Mesendoderm (in vitro differentiated cells): ENCODE results near the gene FLT1.

Source experiments
- DNase-seq: peaks from one replicate; pipeline ENCODE4 v3.0.0; 2013
- H2AK5ac ChIP-seq: 2 replicates; pipeline ENCODE4 v1.6.1; 2013; ENCODE audit warnings: low read length, inconsistent platforms
- H2BK120ac ChIP-seq: 2 replicates; pipeline ENCODE4 v1.6.1; 2013; ENCODE audit warnings: low read depth, mild to moderate bottlenecking, low read length, moderate library complexity, mixed read lengths
- H2BK15ac ChIP-seq: replicated peaks from 2 replicates; pipeline ENCODE4 v1.6.1; 2013; ENCODE audit warnings: low read depth, mild to moderate bottlenecking, moderate library complexity
- H2BK5ac ChIP-seq: 2 replicates; pipeline ENCODE4 v1.6.1; 2013; ENCODE audit warnings: low read length, inconsistent platforms
- H3K18ac ChIP-seq: 2 replicates; pipeline ENCODE4 v1.6.1; 2013; ENCODE audit warnings: mild to moderate bottlenecking, low read length, mixed read lengths
- H3K23ac ChIP-seq: one replicate; pipeline ENCODE4 v1.6.1; 2013; ENCODE audit warnings: low read length
- H3K27ac ChIP-seq: 2 replicates; pipeline ENCODE4 v1.5.1; 2013; ENCODE audit warnings: low read depth, mild to moderate bottlenecking, inconsistent platforms, low read length, moderate library complexity
- H3K27me3 ChIP-seq: 2 replicates; pipeline ENCODE4 v1.6.1; 2013; ENCODE audit warnings: low read length, control low read depth, mild to moderate bottlenecking, inconsistent platforms; ENCODE audit not compliant: insufficient read depth, poor library complexity
- H3K36me3 ChIP-seq: 2 replicates; pipeline ENCODE4 v1.6.1; 2013; ENCODE audit warnings: low read length, inconsistent platforms; ENCODE audit not compliant: control insufficient read depth, insufficient read depth
- H3K4ac ChIP-seq: one replicate; pipeline ENCODE4 v1.6.1; 2013; ENCODE audit warnings: low read depth, mild to moderate bottlenecking, low read length, moderate library complexity
- H3K4me1 ChIP-seq: 2 replicates; pipeline ENCODE4 v1.6.1; 2013; ENCODE audit warnings: low read depth, low read length, inconsistent platforms; ENCODE audit not compliant: control insufficient read depth
- H3K4me2 ChIP-seq: 2 replicates; pipeline ENCODE4 v1.6.1; 2013; ENCODE audit warnings: low read length
- H3K4me3 ChIP-seq: 2 replicates; pipeline ENCODE4 v1.5.1; 2013; ENCODE audit warnings: mild to moderate bottlenecking, low read length
- H3K56ac ChIP-seq: one replicate; pipeline ENCODE4 v1.6.1; 2013; ENCODE audit warnings: low read length
- H3K79me1 ChIP-seq: 2 replicates; pipeline ENCODE4 v1.6.1; 2013; ENCODE audit warnings: low read length, inconsistent platforms
- H3K79me2 ChIP-seq: 2 replicates; pipeline ENCODE4 v1.6.1; 2013; ENCODE audit warnings: mild to moderate bottlenecking, low read length; ENCODE audit not compliant: control insufficient read depth, insufficient read depth
- H3K9ac ChIP-seq: 2 replicates; pipeline ENCODE4 v1.6.1; 2013; ENCODE audit warnings: low read length, inconsistent platforms
- H4K5ac ChIP-seq: one replicate; pipeline ENCODE4 v1.6.1; 2013; ENCODE audit warnings: low read length
- H4K8ac ChIP-seq: one replicate; pipeline ENCODE4 v1.6.1; 2013; ENCODE audit warnings: low read depth, mild to moderate bottlenecking, control low read depth, low read length, moderate library complexity
- WGBS: extraction: QIAGEN DNeasy Blood & Tissue Kit; methylation state at CpG from one replicate; pipeline ENCODE4 v1.1.7; 2013; ENCODE audit warnings: low lambda C conversion rate, missing lambda C conversion rate; ENCODE audit not compliant: insufficient coverage; ENCODE audit errors: extremely low coverage; 5-methylcytosine and 5-hydroxymethylcytosine counted together

The FLT1 gene

GRCh38 chr13:28268800-28269223 is 226.1 kb downstream of the FLT1 start:
- no peaks in the 10 kb centered on the region for H3K79me2 ChIP-seq
- no peak overlapping the region for H3K9ac ChIP-seq
- H2AK5ac ChIP-seq: no peak overlapping the region
- no peak overlapping the region for H4K8ac ChIP-seq
- H3K18ac ChIP-seq: no peak overlapping the region
- no peak overlapping the region for H3K4me2 ChIP-seq
- no peak overlapping the region for H2BK120ac ChIP-seq
- H3K79me1 ChIP-seq: no peaks in the 10 kb centered on the region
- no peak overlapping the region for H3K4ac ChIP-seq
- no peak overlapping the region for H3K4me3 ChIP-seq
- H3K27ac ChIP-seq: no peak overlapping the region
- no peak overlapping the region for H2BK15ac ChIP-seq
- H4K5ac ChIP-seq: no peak overlapping the region
- no peaks in the 10 kb centered on the region for H3K4me1 ChIP-seq
- H3K23ac ChIP-seq: no peak overlapping the region
- no peak overlapping the region for H2BK5ac ChIP-seq
- H3K36me3 ChIP-seq: peaks cover 5% of the 10 kb centered on the region
- DNase-seq: no peak
- no peak overlapping the region for H3K56ac ChIP-seq
- no peaks in the 10 kb centered on the region for H3K27me3 ChIP-seq

DNA sequence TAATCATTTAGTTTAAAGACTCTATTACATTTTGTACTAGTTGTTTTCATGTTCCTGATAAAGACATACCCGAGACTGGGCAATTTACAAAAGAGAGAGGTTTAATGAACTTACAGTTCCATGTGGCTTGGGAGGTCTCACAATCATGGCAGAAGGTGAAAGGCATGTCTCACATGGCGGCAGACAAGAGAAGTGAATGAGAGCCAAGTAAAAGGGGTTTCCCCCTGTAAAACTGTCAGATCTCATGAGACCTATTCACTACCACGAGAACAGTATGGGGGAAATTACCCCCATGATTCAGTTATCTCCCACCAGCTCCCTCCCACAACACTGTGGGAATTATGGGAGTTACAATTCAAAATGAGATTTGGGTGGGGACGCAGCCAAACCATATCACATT is 227.4 kb downstream of the FLT1 start:
- Histone ChIP-seq H3K4me3 (no peak overlapping the region), H4K8ac (no peak overlapping the region), H3K9ac (no peak overlapping the region), H3K4me2 (no peak overlapping the region), H3K4me1 (no peaks in the 10 kb centered on the region), H2BK5ac (no peak overlapping the region), H4K5ac (no peak overlapping the region), H3K36me3 (peaks cover 5% of the 10 kb centered on the region), H2BK15ac (no peak overlapping the region), H3K18ac (no peak overlapping the region), H3K23ac (no peak overlapping the region), H2BK120ac (no peak overlapping the region), H2AK5ac (no peak overlapping the region), H3K27ac (no peak overlapping the region), H3K4ac (no peak overlapping the region), H3K56ac (no peak overlapping the region), H3K79me2 (no peaks in the 10 kb centered on the region), H3K79me1 (no peaks in the 10 kb centered on the region), H3K27me3 (no peaks in the 10 kb centered on the region)
- DNase-seq: no peak
- no CpG with 5 or more reads among the region's 4 CpGs for WGBS

GRCh38 chr13:28258417-28258816 is 236.5 kb downstream of the FLT1 start:
- no peak overlapping the region for H3K4ac ChIP-seq
- no peak overlapping the region for H3K9ac ChIP-seq
- H3K79me2 ChIP-seq: no peaks in the 10 kb centered on the region
- no CpG with 5 or more reads among the region's 3 CpGs for WGBS
- H3K4me3 ChIP-seq: no peak overlapping the region
- H4K8ac ChIP-seq: no peak overlapping the region
- no peaks in the 10 kb centered on the region for H3K4me1 ChIP-seq
- H2BK5ac ChIP-seq: no peak overlapping the region
- no peak overlapping the region for H2AK5ac ChIP-seq
- H3K56ac ChIP-seq: no peak overlapping the region
- H3K18ac ChIP-seq: no peak overlapping the region
- no peak overlapping the region for H2BK15ac ChIP-seq
- H2BK120ac ChIP-seq: no peak overlapping the region
- H3K4me2 ChIP-seq: no peak overlapping the region
- peaks cover 1% of the 10 kb centered on the region for H3K36me3 ChIP-seq
- no peak overlapping the region for H3K27ac ChIP-seq
- H3K79me1 ChIP-seq: peaks cover 2% of the 10 kb centered on the region
- DNase-seq: no peak
- no peak overlapping the region for H4K5ac ChIP-seq
- no peak overlapping the region for H3K23ac ChIP-seq
- no peaks in the 10 kb centered on the region for H3K27me3 ChIP-seq

GRCh38 chr13:28257305-28257704 is 237.6 kb downstream of the FLT1 start:
- Histone ChIP-seq H3K56ac (no peak overlapping the region), H3K27me3 (no peaks in the 10 kb centered on the region), H2AK5ac (no peak overlapping the region), H4K5ac (no peak overlapping the region), H3K36me3 (peaks cover 1% of the 10 kb centered on the region), H3K79me2 (no peaks in the 10 kb centered on the region), H3K27ac (no peak overlapping the region), H3K9ac (no peak overlapping the region), H2BK15ac (no peak overlapping the region), H4K8ac (no peak overlapping the region), H3K4me1 (no peaks in the 10 kb centered on the region), H3K23ac (no peak overlapping the region), H3K4me3 (no peak overlapping the region), H2BK5ac (no peak overlapping the region), H2BK120ac (no peak overlapping the region), H3K4me2 (no peak overlapping the region), H3K79me1 (peaks cover 2% of the 10 kb centered on the region), H3K4ac (no peak overlapping the region), H3K18ac (no peak overlapping the region)
- no peak for DNase-seq
- WGBS: no CpG with 5 or more reads among the region's 4 CpGs

DNA sequence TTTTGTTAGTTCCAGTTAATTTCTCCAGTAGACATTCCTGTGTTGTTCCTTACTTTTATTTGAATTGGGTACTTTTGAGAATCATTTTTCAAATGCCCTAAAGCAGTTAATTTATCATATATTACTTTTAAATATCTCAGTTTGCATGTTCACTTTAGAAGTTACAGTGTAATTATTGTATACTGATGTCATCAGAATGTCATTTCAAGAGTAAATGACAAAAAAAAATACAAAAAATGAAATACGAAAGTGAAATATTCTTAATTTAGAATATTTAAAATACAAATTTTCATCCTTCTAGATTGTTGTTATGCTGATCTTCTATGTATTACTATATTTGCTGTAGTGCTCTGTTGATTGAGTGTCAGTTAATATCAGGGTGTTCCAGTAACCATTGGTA is 242.4 kb downstream of the FLT1 start:
- H3K27ac ChIP-seq: no peak overlapping the region
- H3K4me2 ChIP-seq: no peak overlapping the region

GRCh38 chr13:28251466-28251865 is 243.5 kb downstream of the FLT1 start:
- H3K36me3 ChIP-seq: peaks cover 1% of the 10 kb centered on the region
- no peak overlapping the region for H2BK120ac ChIP-seq
- H3K4me2 ChIP-seq: no peak overlapping the region
- H4K5ac ChIP-seq: no peak overlapping the region
- H3K23ac ChIP-seq: no peak overlapping the region
- H2BK5ac ChIP-seq: no peak overlapping the region
- peaks cover 4% of the 10 kb centered on the region for H3K79me2 ChIP-seq
- no peak overlapping the region for H2AK5ac ChIP-seq
- H3K4ac ChIP-seq: no peak overlapping the region
- no peak overlapping the region for H4K8ac ChIP-seq
- H3K56ac ChIP-seq: no peak overlapping the region
- no peak overlapping the region for H3K4me3 ChIP-seq
- no peaks in the 10 kb centered on the region for H3K4me1 ChIP-seq
- no peak overlapping the region for H3K9ac ChIP-seq
- no peak for DNase-seq
- peaks cover 4% of the 10 kb centered on the region for H3K79me1 ChIP-seq
- no peak overlapping the region for H2BK15ac ChIP-seq
- no peaks in the 10 kb centered on the region for H3K27me3 ChIP-seq
- H3K27ac ChIP-seq: no peak overlapping the region
- WGBS: no CpG with 5 or more reads among the region's 6 CpGs
- no peak overlapping the region for H3K18ac ChIP-seq

More for the DNA sequence above, 242.4 kb downstream of the FLT1 start:
- H3K27me3 ChIP-seq: no peaks in the 10 kb centered on the region
- H2BK15ac ChIP-seq: no peak overlapping the region
- no peak overlapping the region for H3K9ac ChIP-seq
- no peak overlapping the region for H2AK5ac ChIP-seq
- DNase-seq: no peak
- no peaks in the 10 kb centered on the region for H3K4me1 ChIP-seq
- peaks cover 4% of the 10 kb centered on the region for H3K79me2 ChIP-seq
- H4K5ac ChIP-seq: no peak overlapping the region
- no peak overlapping the region for H3K18ac ChIP-seq
- no peak overlapping the region for H3K4me3 ChIP-seq
- H3K4ac ChIP-seq: no peak overlapping the region
- no peak overlapping the region for H2BK5ac ChIP-seq
- no CpG with 5 or more reads among the region's 1 CpG for WGBS
- H3K56ac ChIP-seq: no peak overlapping the region
- H3K23ac ChIP-seq: no peak overlapping the region
- peaks cover 1% of the 10 kb centered on the region for H3K36me3 ChIP-seq
- H3K79me1 ChIP-seq: peaks cover 4% of the 10 kb centered on the region
- no peak overlapping the region for H4K8ac ChIP-seq
- no peak overlapping the region for H2BK120ac ChIP-seq
